ENCODE results near the gene FLOT1. TPM values are rescaled to one million over a fixed set of nuclear protein-coding genes. Genes with fewer than 3 reads are reported as not detected.
"Not testable (repeated sequence)": the region's sequence is repeated elsewhere in the genome, so short reads cannot be mapped to it uniquely, and the experiment has no call there.

The FLOT1 gene
- total and polyA plus RNA-seq, 7 donors, result 141 to 206 (median 174) TPM

DNA sequence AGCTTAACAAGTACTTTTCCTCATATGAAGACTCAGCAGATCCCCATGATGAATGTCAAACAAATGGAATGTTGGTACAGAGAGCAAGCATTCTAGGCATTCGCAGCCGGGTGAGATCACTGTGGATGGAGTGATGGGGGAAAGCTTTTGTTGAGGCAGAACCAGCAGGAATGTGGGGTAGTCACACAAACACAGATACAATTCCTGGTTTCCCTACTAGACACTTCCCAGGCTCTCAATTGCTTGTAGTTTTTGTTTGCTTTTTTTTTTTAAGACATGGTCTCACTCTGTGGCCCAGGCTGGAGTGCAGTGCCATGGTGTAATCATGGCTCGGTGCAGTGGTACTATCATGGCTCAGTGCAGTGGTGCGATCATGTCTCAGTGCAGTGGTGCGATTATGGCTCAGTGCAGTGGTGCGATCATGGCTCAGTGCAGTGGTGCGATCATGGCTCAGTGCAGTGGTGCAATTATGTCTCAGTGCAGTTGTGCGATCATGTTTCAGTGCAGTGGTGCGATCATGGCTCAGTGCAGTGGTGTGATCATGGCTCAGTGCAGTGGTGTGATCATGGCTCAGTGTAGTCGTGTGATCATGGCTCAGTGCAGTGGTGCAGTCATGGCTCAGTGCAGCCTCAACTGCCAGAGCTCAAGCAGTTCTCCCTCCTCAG, 17.2 kb upstream of the FLOT1 start:
- Histone ChIP-seq H3K27me3 (no peaks in the 10 kb centered on the region), H3K9me3 (no peaks in the 10 kb centered on the region), H3K27ac (peak overlapping the region; percentile 39 to 90 (median 59)), H3K4me1 (peaks cover 0 to 76% (median 42%) of the 10 kb centered on the region in 4 donors), H3K4me3 (no peak overlapping the region), H3K36me3 (no peaks in the 10 kb centered on the region)
- intact Hi-C loops (cut with DNase I), result no loop called here
- no peak for DNase-seq
- 91 to 95% methylated on average over 10 of the region's 10 CpGs for WGBS, 2 donors
- peak in 1 of 4 donors; percentile 6 for TF ChIP-seq POLR2AphosphoS5 (IDR thresholded peaks at IDR 0.05)
- TF ChIP-seq EP300 (IDR thresholded peaks at IDR 0.05), result no peak

GRCh38 chr6:30757261-30757904, 14.9 kb upstream of the FLOT1 start:
- 88 to 92% methylated on average over 1 of the region's 1 CpG for WGBS, 2 donors
- DNase-seq, result no peak
- Histone ChIP-seq H3K36me3 (no peaks in the 10 kb centered on the region), H3K27ac (peak overlapping the region in 2 of 4 donors; percentile 7 to 90), H3K27me3 (no peaks in the 10 kb centered on the region), H3K4me1 (peaks cover 0 to 74% (median 46%) of the 10 kb centered on the region in 4 donors), H3K4me3 (no peak overlapping the region), H3K9me3 (no peaks in the 10 kb centered on the region)
- intact Hi-C loops (cut with DNase I), result no loop called here
- TF ChIP-seq EP300 (IDR thresholded peaks at IDR 0.05), result no peak
- TF ChIP-seq POLR2AphosphoS5 (IDR thresholded peaks at IDR 0.05), result no peak
- no peak for TF ChIP-seq CTCF (IDR thresholded peaks at IDR 0.05)
- no peak for TF ChIP-seq POLR2A (IDR thresholded peaks at IDR 0.05)

GRCh38 chr6:30756405-30757003, 14.0 kb upstream of the FLOT1 start:
- H3K36me3 ChIP-seq; DNase-seq; intact Hi-C loops (cut with DNase I); H3K27me3 ChIP-seq; H3K9me3 ChIP-seq; H3K4me3 ChIP-seq: not testable (repeated sequence)
- WGBS, 2 donors, result 91 to 95% methylated on average over 7 of the region's 7 CpGs
- H3K27ac ChIP-seq, result peak overlapping the region in 2 of 4 donors; percentile 90 to 93
- H3K4me1 ChIP-seq, result peaks cover 0 to 77% (median 51%) of the 10 kb centered on the region in 4 donors

DNA sequence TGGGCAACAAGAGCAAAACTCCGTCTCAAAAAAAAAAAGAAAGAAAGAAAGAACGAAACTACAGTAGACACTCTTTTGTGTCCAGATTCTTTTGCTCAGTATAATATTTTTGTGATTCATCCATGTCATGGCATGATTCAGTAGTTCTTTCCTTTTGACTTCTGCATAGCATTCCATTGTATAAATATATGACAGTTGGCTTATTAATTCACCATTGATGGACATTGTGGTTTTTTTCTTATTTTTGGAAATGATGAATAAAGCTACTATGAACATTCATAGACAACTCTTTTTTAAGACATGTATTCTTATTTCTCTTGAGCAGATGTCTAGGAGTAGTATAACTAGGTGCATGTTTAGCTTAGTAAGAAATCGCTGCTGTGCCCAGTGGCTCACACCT, 12.1 kb upstream of the FLOT1 start:
- H3K9me3 ChIP-seq, result no peaks in the 10 kb centered on the region
- no peaks in the 10 kb centered on the region for H3K27me3 ChIP-seq
- 94 to 95% methylated on average over 3 of the region's 3 CpGs for WGBS, 2 donors
- no peak for DNase-seq
- TF ChIP-seq EP300 (IDR thresholded peaks at IDR 0.05), result no peak
- no peak for TF ChIP-seq POLR2AphosphoS5 (IDR thresholded peaks at IDR 0.05)
- no peak for TF ChIP-seq CTCF (IDR thresholded peaks at IDR 0.05)
- no peak for TF ChIP-seq POLR2A (IDR thresholded peaks at IDR 0.05)
- peak overlapping the region in 3 of 4 donors; percentile 87 to 93 (median 90) for H3K27ac ChIP-seq
- no peak overlapping the region for H3K4me3 ChIP-seq
- no peaks in the 10 kb centered on the region for H3K36me3 ChIP-seq
- H3K4me1 ChIP-seq, result peaks cover 0 to 77% (median 53%) of the 10 kb centered on the region in 4 donors
- intact Hi-C loops (cut with DNase I), result no loop called here

DNA sequence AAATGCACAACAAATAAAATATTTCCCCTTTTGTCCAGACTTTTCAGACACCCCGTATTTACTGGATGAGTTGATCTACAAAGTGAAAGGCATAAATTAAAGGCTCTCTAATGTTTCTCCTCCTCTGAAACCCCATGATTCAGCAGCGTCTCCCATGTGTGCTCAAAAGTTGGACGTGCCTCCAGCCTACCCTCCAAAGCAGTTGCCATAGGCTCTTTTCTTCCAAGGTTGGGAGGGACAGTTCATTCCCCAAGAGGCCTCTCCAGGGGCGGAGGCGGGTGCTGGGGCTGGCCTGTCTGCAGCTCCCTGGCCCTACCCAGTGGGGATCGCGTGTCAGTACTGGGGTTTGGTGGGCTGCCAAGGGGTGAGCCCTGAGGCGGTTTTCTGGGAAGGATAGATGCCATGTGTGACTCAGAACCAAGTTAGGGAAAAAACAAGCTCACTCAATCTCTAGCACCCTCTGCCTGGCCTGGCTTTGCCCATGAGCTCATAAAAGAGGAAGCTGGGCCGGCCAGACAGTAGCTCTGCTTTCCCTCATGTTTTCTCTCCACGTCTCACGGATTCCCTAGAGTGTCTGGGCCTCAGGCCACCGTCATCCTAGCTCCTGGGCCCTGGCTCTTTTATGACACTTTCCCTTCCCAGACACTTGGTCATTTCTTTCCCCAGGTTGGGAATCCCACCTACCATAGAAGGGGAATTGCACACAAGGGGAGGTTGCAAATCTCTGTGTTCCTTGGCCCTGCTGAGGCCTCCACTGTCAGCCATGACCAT, 9.9 kb upstream of the FLOT1 start:
- intact Hi-C loops (cut with DNase I), result loop anchor here (1.0 kb wide), 1 partner anchor 30 kb away; no protein-coding TSS in a partner anchor

More for the DNA sequence above, 9.9 kb upstream of the FLOT1 start:
- Histone ChIP-seq H3K27ac (peak overlapping the region; percentile 81 to 93 (median 88)), H3K9me3 (no peaks in the 10 kb centered on the region), H3K27me3 (no peaks in the 10 kb centered on the region), H3K4me3 (no peak overlapping the region), H3K36me3 (no peaks in the 10 kb centered on the region), H3K4me1 (peaks cover 0 to 74% (median 57%) of the 10 kb centered on the region in 4 donors)
- WGBS, 2 donors, result 49 to 70% methylated on average over 12 of the region's 12 CpGs
- peak; percentile 98 for DNase-seq
- TF ChIP-seq CTCF (IDR thresholded peaks at IDR 0.05), result no peak
- TF ChIP-seq EP300 (IDR thresholded peaks at IDR 0.05), result peak; percentile 67 to 86 (median 68)
- TF ChIP-seq POLR2AphosphoS5 (IDR thresholded peaks at IDR 0.05), result peak; percentile 75 to 92 (median 91)
